Non-pigmented ciliary epithelial cell (primary cell): ENCODE results near the gene SPC24.
"Not testable (repeated sequence)": the region's sequence is repeated elsewhere in the genome, so short reads cannot be mapped to it uniquely, and the experiment has no call there.

Experiments
- DNase-seq: peaks from one replicate; pipeline ENCODE4 v3.0.0-alpha.2; 2010; ENCODE audit warnings: low read depth

The SPC24 gene

GRCh38 chr19:11191934-11192333 is 36.4 kb upstream of the SPC24 start:
- DNase-seq = no peak

- DNase-seq = no peak
These were observed 35.7 kb upstream of the SPC24 start for GRCh38 chr19:11191273-11191755.

- DNase-seq = no peak
These were observed 34.9 kb upstream of the SPC24 start for GRCh38 chr19:11190501-11190900.

- no peak for DNase-seq
These were observed 31.9 kb upstream of the SPC24 start for GRCh38 chr19:11187441-11187840.

GRCh38 chr19:11182994-11183393 is 27.4 kb upstream of the SPC24 start:
- no peak for DNase-seq

- no peak for DNase-seq
These were observed 25.9 kb upstream of the SPC24 start for GRCh38 chr19:11181488-11181887.

GRCh38 chr19:11180975-11181374 is 25.4 kb upstream of the SPC24 start:
- DNase-seq = not testable (repeated sequence)

- no peak for DNase-seq
These were observed 24.8 kb upstream of the SPC24 start for GRCh38 chr19:11180346-11180745.

GRCh38 chr19:11179716-11180297 is 24.2 kb upstream of the SPC24 start:
- no peak for DNase-seq

- DNase-seq = not testable (repeated sequence)
These were observed 23.5 kb upstream of the SPC24 start for GRCh38 chr19:11179145-11179465.

GRCh38 chr19:11177592-11177991 is 22.0 kb upstream of the SPC24 start:
- no peak for DNase-seq

- no peak for DNase-seq
These were observed 21.0 kb upstream of the SPC24 start for GRCh38 chr19:11176466-11177193.

GRCh38 chr19:11175920-11176319 is 20.3 kb upstream of the SPC24 start:
- no peak for DNase-seq

GRCh38 chr19:11174336-11174735 is 18.8 kb upstream of the SPC24 start:
- no peak for DNase-seq

GRCh38 chr19:11173516-11174155 is 18.1 kb upstream of the SPC24 start:
- no peak for DNase-seq

- no peak for DNase-seq
These were observed 17.0 kb upstream of the SPC24 start for GRCh38 chr19:11172576-11172975.

GRCh38 chr19:11171144-11171543 is 15.6 kb upstream of the SPC24 start:
- DNase-seq = no peak

- DNase-seq = no peak
These were observed 14.5 kb upstream of the SPC24 start for GRCh38 chr19:11169896-11170678.

- peak; percentile 85 for DNase-seq
These were observed 13.0 kb upstream of the SPC24 start for GRCh38 chr19:11168568-11168967.

GRCh38 chr19:11166281-11167142 is 10.9 kb upstream of the SPC24 start:
- DNase-seq = no peak

GRCh38 chr19:11165486-11166030 is 10.0 kb upstream of the SPC24 start:
- no peak for DNase-seq
